Pons (tissue), 1 donor: ENCODE data around the gene TRIM44.

Source experiments
- DNase-seq: peaks from one replicate; pipeline ENCODE4 v3.0.0-alpha.2; 2016; ENCODE audit warnings: low spot score

The TRIM44 gene

GRCh38 chr11:35791088-35791958 lies 128.7 kb downstream of the TRIM44 start:
- no peak for DNase-seq

- no peak for DNase-seq
Observed at GRCh38 chr11:35792148-35792845, 129.7 kb downstream of the TRIM44 start.

- DNase-seq, result no peak
Observed at GRCh38 chr11:35792846-35793192, 130.2 kb downstream of the TRIM44 start.

GRCh38 chr11:35794333-35794732 lies 131.8 kb downstream of the TRIM44 start:
- no peak for DNase-seq

DNA sequence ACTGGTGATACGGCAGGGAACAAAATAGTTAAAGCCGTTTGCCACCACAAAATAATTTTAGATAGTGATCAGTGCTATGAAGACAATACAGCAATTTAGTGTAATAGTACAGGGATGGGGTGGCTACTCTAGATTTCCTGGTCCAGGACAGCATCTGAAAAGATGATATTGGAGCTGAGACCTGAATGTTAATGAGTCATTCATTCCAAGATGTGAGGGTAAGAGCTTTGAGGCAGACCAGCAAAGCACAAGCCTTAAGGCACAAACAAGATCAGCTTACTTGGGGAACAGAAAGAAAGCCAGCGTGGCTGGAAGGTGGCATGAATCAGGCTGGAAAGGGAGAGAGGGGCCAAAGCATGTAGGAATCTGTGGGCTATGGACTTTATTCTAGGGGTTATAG lies 132.3 kb downstream of the TRIM44 start:
- DNase-seq, result no peak

- DNase-seq, result no peak
Observed at GRCh38 chr11:35796562-35796961, 134.0 kb downstream of the TRIM44 start.

DNA sequence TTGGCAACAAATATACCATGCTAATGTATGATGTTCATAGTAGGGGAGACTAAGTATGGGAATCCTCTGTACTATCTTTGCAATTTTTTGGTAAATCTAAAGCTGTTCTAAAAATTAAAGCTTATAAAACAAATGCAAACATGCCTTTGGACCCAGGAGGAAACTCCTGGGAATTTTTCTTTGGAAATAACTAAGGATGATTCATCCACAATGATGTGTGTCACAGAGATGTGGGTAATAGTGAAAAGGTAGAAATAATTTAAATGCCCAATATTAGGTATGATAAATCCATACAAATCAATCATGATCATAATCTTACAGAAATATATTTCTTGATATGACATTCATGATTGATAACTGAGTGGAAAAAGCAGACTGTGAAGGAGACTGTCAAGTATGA lies 135.8 kb downstream of the TRIM44 start:
- DNase-seq, result no peak

DNA sequence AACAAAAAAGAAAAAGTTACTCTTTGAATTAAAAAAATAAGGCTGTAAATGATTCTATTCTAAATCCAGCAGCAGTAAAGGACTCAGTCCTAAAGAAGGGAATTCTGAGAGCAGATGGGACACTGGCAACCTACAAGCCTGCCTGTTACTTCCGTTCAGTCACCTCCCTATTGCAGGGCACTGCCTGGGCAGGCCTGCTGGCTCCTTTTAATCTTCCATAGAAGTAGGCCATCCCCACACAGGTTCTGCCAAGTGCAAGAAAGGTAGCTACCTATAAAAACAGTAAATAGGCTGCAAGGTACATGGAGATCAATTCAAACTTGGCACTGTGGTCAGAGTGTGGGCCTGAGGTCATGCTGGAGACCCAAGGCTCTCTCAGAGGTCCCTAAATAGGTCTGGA lies 136.4 kb downstream of the TRIM44 start:
- no peak for DNase-seq

GRCh38 chr11:35799655-35800054 lies 137.1 kb downstream of the TRIM44 start:
- no peak for DNase-seq

- no peak for DNase-seq
Observed at GRCh38 chr11:35800970-35801953, 138.7 kb downstream of the TRIM44 start.

DNA sequence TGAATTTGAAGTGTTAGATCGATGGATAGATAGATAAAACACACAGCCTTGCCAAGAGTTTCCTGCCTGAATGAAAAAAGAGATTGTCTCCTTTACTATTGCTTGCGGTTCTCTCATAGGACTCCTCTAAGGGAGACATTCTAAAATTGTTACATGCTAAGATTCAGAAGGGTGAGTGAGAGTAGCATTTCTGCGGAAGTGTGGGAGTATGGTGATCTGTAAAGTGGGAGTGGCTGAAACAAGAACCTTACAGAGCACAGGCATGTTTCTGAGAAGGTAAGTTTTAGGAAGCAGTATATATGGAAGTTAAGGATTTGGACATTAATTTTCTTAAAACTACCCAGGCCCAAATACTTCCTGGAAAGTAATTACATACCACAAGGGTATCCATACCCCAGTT lies 139.6 kb downstream of the TRIM44 start:
- no peak for DNase-seq

DNA sequence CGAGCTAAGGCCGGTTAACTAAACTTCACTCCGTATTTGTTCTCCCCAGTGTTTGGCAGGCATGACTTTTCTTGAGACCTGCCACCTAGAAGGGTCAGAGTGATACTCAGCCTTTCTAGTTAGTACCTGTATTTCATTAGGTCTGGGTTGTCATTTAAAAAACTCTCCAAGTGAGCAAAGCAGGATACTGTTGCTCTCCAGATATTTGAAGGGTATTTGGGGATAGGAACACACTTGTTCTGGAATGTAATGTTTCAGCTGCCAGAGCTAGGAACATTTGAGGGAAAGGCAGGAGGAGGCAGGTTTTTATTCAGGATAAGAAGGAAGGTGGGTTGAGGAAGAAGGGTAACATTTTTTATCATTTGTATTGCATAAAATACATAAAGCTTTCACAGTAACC lies 140.1 kb downstream of the TRIM44 start:
- DNase-seq, result no peak

- no peak for DNase-seq
Observed at GRCh38 chr11:35803115-35803514, 140.5 kb downstream of the TRIM44 start.

DNA sequence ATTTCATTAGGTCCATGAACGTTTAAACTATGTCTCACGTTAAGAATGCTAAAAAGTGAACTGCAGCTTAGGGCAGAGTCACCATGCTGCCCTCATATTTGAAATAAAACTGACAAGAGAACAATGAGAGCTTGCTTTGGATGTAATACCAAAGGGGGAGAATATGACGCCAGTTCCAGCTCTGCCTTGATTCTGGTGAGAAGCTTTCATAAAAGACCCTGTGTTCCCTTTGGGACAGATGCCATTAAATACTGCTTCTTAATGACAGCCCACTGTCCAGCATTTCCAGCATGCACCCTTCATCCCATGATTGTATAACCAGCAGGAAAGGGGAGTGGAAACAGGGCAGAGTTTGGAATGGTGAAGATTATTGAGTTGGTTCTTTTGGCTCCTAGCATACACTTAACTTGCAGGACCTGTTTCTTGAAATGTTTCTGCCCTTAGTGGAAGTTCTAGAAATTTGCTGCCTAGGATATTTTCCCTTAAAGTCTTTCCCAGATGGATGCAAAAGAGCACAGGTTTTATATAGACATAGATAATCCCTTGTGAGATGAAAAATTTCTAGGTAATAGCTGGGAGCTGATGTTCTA lies 142.0 kb downstream of the TRIM44 start:
- peak; percentile 95 for DNase-seq

DNA sequence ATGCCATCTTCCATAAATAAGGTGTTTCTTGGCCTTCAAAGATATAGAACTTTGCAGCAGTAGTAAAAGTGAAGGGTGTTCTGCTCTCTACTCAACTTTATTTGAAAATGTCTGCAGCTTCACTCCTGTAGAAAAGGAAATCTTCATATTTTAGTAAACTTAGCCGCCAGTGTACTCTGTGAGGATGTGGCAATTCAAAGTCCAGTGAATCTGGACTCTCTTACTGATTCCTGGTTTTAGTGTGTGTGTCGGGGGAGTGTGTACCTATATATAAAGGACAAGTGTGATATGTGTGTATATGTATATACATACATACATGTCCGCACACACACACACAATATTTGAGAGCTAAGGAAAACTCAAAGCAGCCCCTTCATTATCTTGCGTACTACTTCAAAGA lies 147.0 kb downstream of the TRIM44 start:
- DNase-seq, result no peak

- no peak for DNase-seq
Observed at GRCh38 chr11:35810045-35810645, 147.6 kb downstream of the TRIM44 start.

- DNase-seq, result peak; percentile 72
Observed at GRCh38 chr11:35811783-35812182, 149.2 kb downstream of the TRIM44 start.

- DNase-seq, result peak; percentile 46
Observed at GRCh38 chr11:35812828-35813227, 150.3 kb downstream of the TRIM44 start.

- no peak for DNase-seq
Observed at GRCh38 chr11:35814081-35814695, 151.6 kb downstream of the TRIM44 start.

- DNase-seq, result no peak
Observed at GRCh38 chr11:35814720-35815305, 152.2 kb downstream of the TRIM44 start.
